Kidney (tissue), 14 donors: Measurements from ENCODE around the gene HKDC1. TPM values are rescaled to one million over a fixed set of nuclear protein-coding genes. Genes with fewer than 3 reads are reported as not detected.

Experiments used
- DNase-seq, 5 donors: peaks; one replicate each; pipeline ENCODE4 v3.0.0-alpha.2; 2013 to 2020
- FAIRE-seq: peaks from 2 replicates; lab custom pipeline; 2012; peaks lifted over from hg19 to GRCh38; lab: Jason Lieb, UNC
- H3K27ac ChIP-seq, 2 donors: one replicate each; pipeline ENCODE4 v1.7.0; 2013; ENCODE audit warnings: low read depth in 2 of 2, low read length in 2 of 2, inconsistent platforms in 1 of 2
- H3K27me3 ChIP-seq: one replicate; pipeline ENCODE4 v1.7.1; 2013; ENCODE audit warnings: low read length, inconsistent platforms; ENCODE audit not compliant: control insufficient read depth, insufficient read depth
- H3K36me3 ChIP-seq, 3 donors: one replicate each; pipeline versions ENCODE4 v1.7.0 to v1.7.1; 2013; ENCODE audit warnings: low read length in 3 of 3, control low read depth in 1 of 3, inconsistent platforms in 1 of 3; ENCODE audit not compliant: insufficient read depth in 3 of 3, control insufficient read depth in 2 of 3
- H3K4me1 ChIP-seq, 3 donors: one replicate each; pipeline versions ENCODE4 v1.7.0 to v1.7.1; 2013; ENCODE audit warnings: low read length in 3 of 3, inconsistent platforms in 1 of 3, low read depth in 1 of 3; ENCODE audit not compliant: control insufficient read depth in 2 of 3, insufficient read depth in 2 of 3
- H3K4me3 ChIP-seq, 3 donors: one replicate each; pipeline versions ENCODE4 v1.7.0 to v1.8.1; 2013; ENCODE audit warnings: low read length in 3 of 3, control low read depth in 1 of 3, inconsistent platforms in 1 of 3
- H3K9ac ChIP-seq, 3 donors: one replicate each; pipeline versions ENCODE4 v1.7.0 to v1.7.1; 2013; ENCODE audit warnings: low read length in 3 of 3, control low read depth in 1 of 3, inconsistent platforms in 1 of 3
- H3K9me3 ChIP-seq, 3 donors: one replicate each; pipeline versions ENCODE4 v1.7.0 to v1.7.1; 2013; ENCODE audit warnings: low read length in 3 of 3, control low read depth in 1 of 3, inconsistent platforms in 1 of 3; ENCODE audit not compliant: control insufficient read depth in 2 of 3, insufficient read depth in 1 of 3
- intact Hi-C: fragments of 100-400 bp; cut with DNase I; formaldehyde crosslinking; loops from one replicate; pipeline ENCODE4 v1.11.1; 2022
- polyA plus RNA-seq: library from polyadenylated mRNA; stranded (reverse); fragments of 350-450 nt; fragmentation: Illumina TruSeq; extraction: RNeasy Lipid Tissue Mini Kit (QIAGEN cat#74804); gene quantifications from one replicate; pipeline ENCODE4 v1.2.3, GENCODE V29; 2014; ENCODE audit warnings: low read depth, low replicate concordance; ENCODE audit not compliant: insufficient read depth
- total RNA-seq: library from RNA; stranded (reverse); fragmentation: NEBNext Ultra II Directional; extraction: Animal tissue kit (Norgen Biotek cat#: 25700); gene quantifications from one replicate; pipeline ENCODE4 v1.2.1, GENCODE V29; 2021
- TF ChIP-seq, protein P1 (sequence below): IDR thresholded peaks from 3 replicates; pipeline ENCODE4 v1.5.1; 2012; ENCODE audit warnings: mild to moderate bottlenecking, moderate library complexity, borderline replicate concordance; ENCODE audit not compliant: insufficient read depth; ENCODE audit errors: extremely low read depth
- donor health status: control.
- donor health status: control.
- donor health status: control.
- donor health status: control.
- donor health status: control.
- donor health status: DM: yes; HTN: yes; CAD: no.
- donor health status: Normal renal cell carcinoma (clear cell type).

Gene HKDC1
- total and polyA plus RNA-seq, 2 donors from 2014 or later: 8.3 to 27.4 TPM

- intact Hi-C loops: no loop called here
- Histone ChIP-seq H3K27ac (no peak overlapping the region), H3K27me3 (no peaks in the 10 kb centered on the region), H3K36me3 (peaks cover 0 to 22% (median 5%) of the 10 kb centered on the region in 3 donors), H3K4me1 (no peaks in the 10 kb centered on the region), H3K9me3 (no peaks in the 10 kb centered on the region), H3K9ac (no peak overlapping the region), H3K4me3 (no peak overlapping the region)
- DNase-seq (no peak), FAIRE-seq (no peak)
- TF ChIP-seq, protein P1, sequence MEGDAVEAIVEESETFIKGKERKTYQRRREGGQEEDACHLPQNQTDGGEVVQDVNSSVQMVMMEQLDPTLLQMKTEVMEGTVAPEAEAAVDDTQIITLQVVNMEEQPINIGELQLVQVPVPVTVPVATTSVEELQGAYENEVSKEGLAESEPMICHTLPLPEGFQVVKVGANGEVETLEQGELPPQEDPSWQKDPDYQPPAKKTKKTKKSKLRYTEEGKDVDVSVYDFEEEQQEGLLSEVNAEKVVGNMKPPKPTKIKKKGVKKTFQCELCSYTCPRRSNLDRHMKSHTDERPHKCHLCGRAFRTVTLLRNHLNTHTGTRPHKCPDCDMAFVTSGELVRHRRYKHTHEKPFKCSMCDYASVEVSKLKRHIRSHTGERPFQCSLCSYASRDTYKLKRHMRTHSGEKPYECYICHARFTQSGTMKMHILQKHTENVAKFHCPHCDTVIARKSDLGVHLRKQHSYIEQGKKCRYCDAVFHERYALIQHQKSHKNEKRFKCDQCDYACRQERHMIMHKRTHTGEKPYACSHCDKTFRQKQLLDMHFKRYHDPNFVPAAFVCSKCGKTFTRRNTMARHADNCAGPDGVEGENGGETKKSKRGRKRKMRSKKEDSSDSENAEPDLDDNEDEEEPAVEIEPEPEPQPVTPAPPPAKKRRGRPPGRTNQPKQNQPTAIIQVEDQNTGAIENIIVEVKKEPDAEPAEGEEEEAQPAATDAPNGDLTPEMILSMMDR: no peak
Observed at GRCh38 chr10:69254877-69255276, 34.7 kb downstream of the HKDC1 start.

DNA sequence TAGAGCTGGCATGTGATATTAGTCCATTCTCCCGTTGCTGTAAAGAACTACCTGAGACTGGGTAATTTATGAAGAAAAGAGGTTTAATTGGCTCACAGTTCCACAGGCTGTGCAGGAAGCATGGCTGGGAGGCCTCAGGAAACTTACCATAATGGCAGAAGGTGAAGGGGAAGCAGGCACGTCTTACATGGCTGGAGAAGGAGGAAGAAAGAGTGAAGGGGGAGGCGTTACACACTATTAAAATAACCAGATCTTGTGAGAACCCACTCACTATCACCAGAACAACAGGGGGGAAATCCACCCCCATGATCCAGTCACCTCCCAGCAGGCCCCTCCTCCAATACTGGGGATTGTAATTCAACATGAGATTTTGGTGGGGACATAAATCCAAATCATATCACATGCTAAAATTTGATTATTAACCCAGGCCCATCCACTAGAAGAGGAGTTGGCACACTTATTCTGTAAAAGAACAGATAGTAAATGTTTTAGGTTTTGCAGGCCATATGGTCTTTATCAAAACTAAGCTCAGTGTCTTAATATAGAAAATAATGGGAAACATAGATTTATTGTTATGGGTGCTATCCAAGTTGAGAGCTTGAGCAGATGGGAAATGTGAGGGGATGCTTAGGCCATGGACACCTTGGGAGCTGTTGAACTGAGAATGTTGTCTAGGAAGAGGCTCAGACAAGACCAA, 39.6 kb downstream of the HKDC1 start:
- TF ChIP-seq, protein P1: no peak
- DNase-seq (peak in 1 of 5 donors; percentile 8), FAIRE-seq (no peak)
- Histone ChIP-seq H3K27ac (no peak overlapping the region), H3K9me3 (no peaks in the 10 kb centered on the region), H3K4me1 (no peaks in the 10 kb centered on the region), H3K9ac (no peak overlapping the region), H3K36me3 (peaks cover 0 to 16% (median 3%) of the 10 kb centered on the region in 3 donors), H3K4me3 (no peak overlapping the region), H3K27me3 (no peaks in the 10 kb centered on the region)
- intact Hi-C loops: no loop called here

DNA sequence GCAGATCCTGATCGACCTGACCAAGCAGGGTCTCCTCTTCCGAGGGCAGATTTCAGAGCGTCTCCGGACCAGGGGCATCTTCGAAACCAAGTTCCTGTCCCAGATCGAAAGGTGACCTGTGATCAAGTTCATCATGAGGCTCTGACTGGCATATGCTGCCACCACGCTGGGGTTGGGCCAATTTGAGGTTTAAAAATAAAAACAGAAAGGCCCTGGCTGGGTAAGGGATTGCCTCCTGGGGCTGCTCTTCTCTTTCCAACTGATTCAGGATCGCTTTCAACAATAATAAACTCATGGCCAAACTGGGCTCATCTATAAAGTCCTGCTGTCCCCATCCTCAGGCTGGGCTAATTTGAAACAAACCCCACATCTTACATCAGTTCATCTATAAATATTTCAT, 41.1 kb downstream of the HKDC1 start:
- intact Hi-C loops: no loop called here
- H3K9me3 ChIP-seq: no peaks in the 10 kb centered on the region
- no peak for DNase-seq
- TF ChIP-seq, protein P1: no peak
- no peak overlapping the region for H3K9ac ChIP-seq
- no peaks in the 10 kb centered on the region for H3K27me3 ChIP-seq
- no peaks in the 10 kb centered on the region for H3K4me1 ChIP-seq
- no peak for FAIRE-seq
- H3K27ac ChIP-seq: no peak overlapping the region
- no peak overlapping the region for H3K4me3 ChIP-seq
- peaks cover 0 to 16% (median 3%) of the 10 kb centered on the region in 3 donors for H3K36me3 ChIP-seq
